ENCODE measurements around the gene ZNHIT2. TPM values are rescaled to one million over a fixed set of nuclear protein-coding genes. Genes with fewer than 3 reads are reported as not detected.

Gene ZNHIT2
- total RNA-seq: 14.4 and 14.9 TPM in 2 replicates

DNA sequence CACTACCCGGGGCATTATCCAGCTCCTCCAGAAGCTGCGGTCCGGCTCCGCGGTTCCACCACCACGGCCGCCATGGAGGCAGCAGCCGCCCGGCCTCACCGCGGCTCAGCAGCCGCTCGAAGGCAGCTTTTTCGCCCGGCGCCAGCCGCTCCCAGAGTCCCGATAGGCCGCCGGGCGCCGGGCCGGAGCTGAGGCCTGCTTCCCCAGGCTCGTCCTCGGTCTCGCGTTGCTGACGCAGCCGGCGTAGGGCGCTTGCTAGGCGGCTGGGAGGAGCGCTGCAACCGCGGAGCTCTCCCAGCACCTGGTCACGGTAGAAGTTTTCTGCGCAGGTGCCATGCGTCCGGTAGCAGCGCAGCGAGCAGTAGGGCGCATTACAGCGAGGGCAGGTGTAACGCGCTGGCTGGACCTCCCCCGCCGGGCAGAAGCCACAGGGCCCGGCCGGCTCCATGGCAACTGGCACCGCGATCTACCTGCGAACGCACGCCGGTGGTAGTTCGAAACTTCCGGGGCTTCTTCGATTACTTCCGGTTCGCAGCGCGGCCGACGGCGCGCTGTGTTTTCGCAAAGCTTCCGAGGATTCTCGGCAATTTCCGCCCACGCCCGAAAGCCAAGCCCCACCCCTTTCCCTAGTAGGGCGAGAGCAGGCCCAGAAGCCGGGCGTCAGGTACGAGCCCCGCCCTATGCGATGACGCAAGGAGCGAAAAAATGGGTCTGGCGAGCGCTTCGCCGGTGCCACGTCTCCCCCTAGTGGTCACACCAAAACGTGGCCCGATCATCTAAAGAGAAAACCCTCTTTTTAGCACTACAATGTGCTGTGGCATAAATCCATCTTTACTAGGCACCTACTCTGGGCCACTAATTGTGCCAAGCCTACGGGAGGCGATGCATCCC lies at the start of gene ZNHIT2:
ZNHIT2 (minus strand) TSS at position 496 of the 891 bp plus-strand sequence; CDS start at position 448, 48 bp downstream.

DNA sequence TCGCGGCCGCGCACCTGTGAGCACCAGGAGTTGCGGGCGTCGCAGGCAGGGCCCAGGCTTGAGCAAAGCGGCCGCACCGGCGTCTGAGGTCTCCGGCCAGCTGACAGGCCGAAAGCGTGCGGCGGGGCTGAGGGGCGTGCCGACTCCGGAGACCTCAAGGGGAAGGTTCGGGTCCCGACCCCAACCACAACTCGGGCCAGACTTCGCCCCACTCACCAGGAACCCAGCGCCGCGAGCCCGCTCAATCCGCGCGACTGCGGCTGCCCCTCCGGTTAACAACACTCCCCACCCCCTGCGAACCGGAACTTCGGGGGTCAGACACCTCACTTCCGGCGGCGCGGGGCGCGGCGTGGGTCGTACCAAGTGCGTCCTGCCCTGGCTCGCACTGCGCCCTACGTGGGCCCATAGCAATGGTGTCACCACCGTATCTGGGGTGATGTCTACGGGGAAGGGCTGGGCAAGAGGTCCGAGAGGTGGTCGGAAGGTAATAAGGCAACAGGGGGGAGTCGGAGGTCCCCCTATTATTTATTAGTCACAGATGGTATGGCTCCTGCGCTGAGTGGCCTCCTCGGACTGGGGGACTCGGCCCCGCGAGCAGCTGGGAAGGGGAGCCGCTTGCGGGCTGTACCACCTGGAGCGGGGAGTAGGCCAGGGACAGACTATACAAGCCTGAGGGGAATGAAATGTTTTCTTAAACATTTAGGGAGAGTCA lies 16.9 kb upstream of the ZNHIT2 start, which contains the start of gene SYVN1:
SYVN1 (minus strand) TSS at position 280 of the 712 bp plus-strand sequence. CDS start 918 bp downstream, outside the sequence.

DNA sequence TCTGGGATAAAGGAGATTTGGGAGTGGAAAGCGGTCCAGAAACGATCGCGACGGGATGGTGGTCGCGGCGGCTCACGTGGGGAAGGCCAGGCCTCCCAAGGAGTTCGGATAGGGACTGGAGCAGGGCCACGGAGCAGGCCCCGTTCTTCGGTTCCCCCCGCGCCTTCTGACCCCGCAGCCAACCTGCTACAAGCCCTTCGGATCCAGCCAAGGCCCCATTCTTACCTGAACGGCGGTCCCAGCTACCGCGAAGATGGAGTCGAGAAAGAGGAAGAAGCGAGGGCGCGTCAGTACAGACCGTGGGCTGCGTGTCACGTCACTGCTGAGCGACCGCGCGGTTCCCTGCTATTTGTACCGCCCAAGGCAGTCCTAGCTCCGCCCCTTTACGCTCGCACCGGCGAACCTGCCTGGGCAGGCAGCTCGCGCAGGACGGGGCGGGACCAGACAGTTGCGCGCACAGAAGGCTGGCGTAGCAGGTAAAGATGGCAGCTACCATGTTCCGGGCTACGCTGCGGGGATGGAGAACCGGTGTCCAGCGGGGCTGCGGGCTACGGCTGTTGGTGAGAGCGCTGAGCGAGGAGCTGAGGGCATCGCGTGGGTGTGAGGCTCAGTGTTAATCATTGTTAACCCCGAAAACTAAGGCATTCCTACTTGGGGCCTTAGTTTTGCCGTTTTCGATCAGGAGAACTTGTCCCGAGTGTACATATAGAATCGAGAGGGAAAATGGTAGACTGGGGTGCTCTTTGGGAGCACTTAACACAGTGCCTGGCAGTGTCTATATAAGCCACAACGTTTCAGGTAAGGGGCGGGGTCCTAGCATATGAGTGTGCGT lies 4.6 kb upstream of the ZNHIT2 start, which contains the start of the genes FAU and MRPL49:
FAU (minus strand) TSS at position 270 of the 832 bp plus-strand sequence. CDS start 321 bp downstream, outside the sequence.
MRPL49 (plus strand) TSS at position 457 of the 832 bp plus-strand sequence; CDS start at position 483, 26 bp downstream.

DNA sequence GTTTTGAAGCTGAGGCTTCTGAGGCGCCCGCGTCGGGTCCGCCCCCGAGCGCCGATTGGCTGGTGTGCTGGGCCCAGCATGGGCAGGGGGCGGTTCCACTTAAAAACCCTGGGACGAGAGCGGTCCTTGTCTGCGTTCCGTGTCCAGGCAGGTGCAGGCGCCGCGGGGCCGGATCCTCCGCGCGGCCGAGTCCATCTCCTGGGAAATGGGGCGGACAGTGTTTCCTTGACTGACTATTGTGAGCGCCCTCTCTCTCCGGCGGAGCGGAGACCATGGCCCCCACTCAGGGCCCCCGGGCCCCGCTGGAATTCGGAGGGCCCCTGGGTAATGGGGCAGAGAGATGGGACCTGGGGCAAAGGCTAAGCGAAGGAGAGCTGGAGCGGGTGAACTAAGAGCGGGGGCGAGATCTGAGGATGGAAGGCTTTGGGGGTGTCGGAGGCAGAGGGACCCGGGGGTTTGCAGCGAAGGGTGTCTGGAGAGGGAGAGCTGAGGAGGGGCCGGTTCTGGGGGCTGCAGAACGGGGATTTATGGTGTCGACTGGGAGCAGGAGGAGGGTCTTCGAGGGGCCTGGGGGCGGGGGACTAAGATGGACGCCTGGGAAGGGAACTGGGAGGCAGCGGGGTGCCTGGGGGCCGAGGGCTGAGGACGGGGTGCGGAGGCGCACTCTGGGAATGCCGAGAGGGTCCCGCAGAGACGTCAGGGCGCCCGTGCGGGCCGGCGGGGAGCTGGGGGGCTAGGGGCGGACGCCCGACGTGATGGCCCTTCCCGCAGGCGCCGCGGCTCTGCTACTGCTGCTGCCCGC lies 5.6 kb downstream of the ZNHIT2 start, which contains the start of gene TM7SF2:
TM7SF2 (plus strand) TSS at position 129 of the 802 bp plus-strand sequence; CDS start at position 273, 144 bp downstream.

GRCh38 chr11:65095974-65096806 lies 21.3 kb downstream of the ZNHIT2 start, which contains the start of gene VPS51:
Gene VPS51 (plus strand): TSS chr11:65096214. CDS start chr11:65096251, 37 bp downstream.

GRCh38 chr11:65083834-65084597 lies 33.5 kb downstream of the ZNHIT2 start, which contains the start of the genes CDCA5 and ZFPL1:
Gene CDCA5 (minus strand): TSS chr11:65084040. CDS start chr11:65083978, 62 bp downstream.
Gene ZFPL1 (plus strand): TSS chr11:65084222. CDS start chr11:65084699, 477 bp downstream.

Other genes starting within 250 kb of the ZNHIT2 start
- gene EHD1, start 239.1 kb downstream of the ZNHIT2 start, total RNA-seq: 99.8 and 161 TPM in 2 replicates
- 22.7 and 27.4 TPM in 2 replicates for gene ATG2A, start 200.5 kb downstream of the ZNHIT2 start, total RNA-seq
- gene PPP2R5B, start 193.0 kb downstream of the ZNHIT2 start, total RNA-seq: 14.9 and 20.8 TPM in 2 replicates
- not detected in 2 replicates for gene GPHA2, start 181.8 kb downstream of the ZNHIT2 start, total RNA-seq
- not detected in 2 replicates for gene MAJIN, start 145.6 kb downstream of the ZNHIT2 start, total RNA-seq
- gene BATF2, start 120.7 kb downstream of the ZNHIT2 start, total RNA-seq: 1.2 and 4.9 TPM in 2 replicates
- gene ARL2, start 103.5 kb downstream of the ZNHIT2 start, total RNA-seq: 128 and 169 TPM in 2 replicates
- gene SNX15, start 90.3 kb downstream of the ZNHIT2 start, total RNA-seq: 16.3 and 19.0 TPM in 2 replicates
- 19.5 and 34.0 TPM in 2 replicates for gene SAC3D1, start 76.5 kb downstream of the ZNHIT2 start, total RNA-seq
- 71.2 and 99.7 TPM in 2 replicates for gene NAALADL1, start 59.1 kb downstream of the ZNHIT2 start, total RNA-seq
- gene CDCA5, start 33.7 kb downstream of the ZNHIT2 start, total RNA-seq: 13.5 and 16.4 TPM in 2 replicates
- gene ZFPL1, start 33.5 kb downstream of the ZNHIT2 start, total RNA-seq: 65.7 and 86.8 TPM in 2 replicates
- 189 and 192 TPM in 2 replicates for gene VPS51, start 21.5 kb downstream of the ZNHIT2 start, total RNA-seq
- gene TM7SF2, start 5.8 kb downstream of the ZNHIT2 start, total RNA-seq: 33.7 and 63.1 TPM in 2 replicates
- 391 and 430 TPM in 2 replicates for gene FAU, start 4.4 kb upstream of the ZNHIT2 start, total RNA-seq
- 95.3 and 98.3 TPM in 2 replicates for gene MRPL49, start 4.6 kb upstream of the ZNHIT2 start, total RNA-seq
- gene SYVN1, start 16.8 kb upstream of the ZNHIT2 start, total RNA-seq: 23.2 and 26.5 TPM in 2 replicates
- not detected in 2 replicates for gene SPDYC, start 52.5 kb upstream of the ZNHIT2 start, total RNA-seq
- 216 and 233 TPM in 2 replicates for gene CAPN1, start 64.2 kb upstream of the ZNHIT2 start, total RNA-seq
- gene POLA2, start 144.3 kb upstream of the ZNHIT2 start, total RNA-seq: 19.5 and 21.0 TPM in 2 replicates
- 32.4 and 33.4 TPM in 2 replicates for gene CDC42EP2, start 197.2 kb upstream of the ZNHIT2 start, total RNA-seq
- 42.2 and 51.0 TPM in 2 replicates for gene DPF2, start 216.2 kb upstream of the ZNHIT2 start, total RNA-seq
- not detected in 2 replicates for gene TIGD3, start 237.1 kb upstream of the ZNHIT2 start, total RNA-seq